ENCODE data around the gene GOLGA8Q.
"Not testable (repeated sequence)": the region's sequence is repeated elsewhere in the genome, so short reads cannot be mapped to it uniquely, and the experiment has no call there.

The GOLGA8Q gene, protein sequence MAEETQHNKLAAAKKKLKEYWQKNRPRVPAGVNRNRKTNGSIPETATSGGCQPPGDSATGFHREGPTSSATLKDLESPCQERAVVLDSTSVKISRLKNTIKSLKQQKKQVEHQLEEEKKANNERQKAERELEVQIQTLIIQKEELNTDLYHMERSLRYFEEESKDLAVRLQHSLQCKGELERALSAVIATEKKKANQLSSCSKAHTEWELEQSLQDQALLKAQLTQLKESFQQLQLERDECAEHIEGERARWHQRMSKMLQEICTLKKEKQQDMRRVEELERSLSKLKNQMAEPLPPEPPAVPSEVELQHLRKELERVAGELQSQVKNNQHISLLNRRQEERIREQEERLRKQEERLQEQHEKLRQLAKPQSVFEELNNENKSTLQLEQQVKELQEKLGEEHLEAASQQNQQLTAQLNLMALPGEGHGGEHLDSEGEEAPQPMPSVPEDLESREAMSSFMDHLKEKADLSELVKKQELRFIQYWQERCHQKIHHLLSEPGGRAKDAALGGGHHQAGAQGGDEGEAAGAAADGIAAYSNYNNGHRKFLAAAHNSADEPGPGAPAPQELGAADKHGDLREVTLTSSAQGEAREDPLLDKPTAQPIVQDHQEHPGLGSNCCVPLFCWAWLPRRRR

DNA sequence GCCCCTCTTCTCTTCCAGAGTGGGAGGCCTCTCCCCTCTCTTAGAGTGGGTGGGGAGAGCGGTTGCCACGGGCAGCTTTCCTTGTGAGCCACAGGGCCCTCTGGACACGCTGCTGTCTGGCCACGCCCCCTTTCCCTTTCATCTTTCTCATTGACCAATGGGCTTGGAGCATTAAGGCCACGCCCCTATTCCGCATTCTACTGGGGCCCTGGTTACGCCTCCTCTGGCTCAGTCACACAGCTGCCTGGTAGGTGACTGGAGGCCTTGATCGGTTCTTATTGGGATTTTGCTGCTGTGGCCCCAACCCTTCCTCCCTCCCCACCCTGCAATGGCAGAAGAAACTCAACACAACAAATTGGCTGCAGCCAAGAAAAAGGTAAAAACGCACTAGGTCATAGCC is at the start of gene GOLGA8Q:
Gene GOLGA8Q, plus strand, starts transcription at position 301 of the 400 bp plus-strand sequence. Its CDS starts 28 bp downstream, at position 329.
- H3K4me1 ChIP-seq; H3K9me3 ChIP-seq; H3K4me3 ChIP-seq; H3K36me3 ChIP-seq; intact Hi-C loops (cut with DNase I; ENCODE audit: low total_unique reads); H3K27me3 ChIP-seq; DNase-seq; H3K27ac ChIP-seq: not testable (repeated sequence)

DNA sequence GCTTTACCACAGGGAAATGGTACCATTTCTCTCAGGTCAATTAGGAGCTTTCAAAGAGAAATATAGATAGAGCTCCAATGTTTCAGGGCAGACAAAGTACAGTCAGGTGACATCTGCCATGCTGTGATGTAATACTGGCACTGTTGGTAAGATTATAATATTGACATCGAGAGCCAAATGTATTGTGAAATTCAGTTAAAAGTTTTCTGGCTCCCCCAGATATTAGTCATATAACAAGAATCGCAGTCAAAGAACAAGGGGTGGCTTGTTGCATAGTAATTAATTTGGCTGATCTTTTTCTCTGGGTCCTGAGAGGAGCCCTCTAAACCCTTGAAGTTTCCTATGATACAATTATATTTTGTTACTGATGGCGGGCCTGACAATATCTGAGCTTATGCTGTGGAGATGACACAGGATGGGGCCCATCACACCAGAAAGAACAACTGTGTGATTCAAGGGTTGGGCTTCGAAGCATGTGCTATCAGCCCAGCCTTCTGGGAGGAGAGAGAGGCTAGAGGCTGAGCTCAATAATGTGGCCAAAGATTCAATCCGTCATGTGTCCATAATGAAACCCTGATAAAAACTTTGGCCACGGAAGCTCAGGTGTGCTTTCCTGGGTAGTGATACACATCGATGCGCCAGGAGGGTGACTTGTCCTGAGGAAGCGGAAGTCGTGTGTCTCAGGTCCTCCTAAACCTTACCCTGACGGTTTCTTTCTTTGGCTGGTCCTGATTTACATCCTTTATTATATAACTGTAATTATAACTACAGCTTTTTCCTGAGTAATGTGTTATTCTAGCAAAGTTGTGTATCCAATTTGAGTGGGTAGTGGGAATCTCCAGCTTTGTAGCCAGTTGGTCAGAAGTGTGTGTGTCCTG is 48.7 kb upstream of the GOLGA8Q start:
- H3K36me3 ChIP-seq; H3K9me3 ChIP-seq; H3K4me3 ChIP-seq; intact Hi-C loops (cut with DNase I; ENCODE audit: low total_unique reads); H3K27ac ChIP-seq; DNase-seq; H3K27me3 ChIP-seq; H3K4me1 ChIP-seq: not testable (repeated sequence)

DNA sequence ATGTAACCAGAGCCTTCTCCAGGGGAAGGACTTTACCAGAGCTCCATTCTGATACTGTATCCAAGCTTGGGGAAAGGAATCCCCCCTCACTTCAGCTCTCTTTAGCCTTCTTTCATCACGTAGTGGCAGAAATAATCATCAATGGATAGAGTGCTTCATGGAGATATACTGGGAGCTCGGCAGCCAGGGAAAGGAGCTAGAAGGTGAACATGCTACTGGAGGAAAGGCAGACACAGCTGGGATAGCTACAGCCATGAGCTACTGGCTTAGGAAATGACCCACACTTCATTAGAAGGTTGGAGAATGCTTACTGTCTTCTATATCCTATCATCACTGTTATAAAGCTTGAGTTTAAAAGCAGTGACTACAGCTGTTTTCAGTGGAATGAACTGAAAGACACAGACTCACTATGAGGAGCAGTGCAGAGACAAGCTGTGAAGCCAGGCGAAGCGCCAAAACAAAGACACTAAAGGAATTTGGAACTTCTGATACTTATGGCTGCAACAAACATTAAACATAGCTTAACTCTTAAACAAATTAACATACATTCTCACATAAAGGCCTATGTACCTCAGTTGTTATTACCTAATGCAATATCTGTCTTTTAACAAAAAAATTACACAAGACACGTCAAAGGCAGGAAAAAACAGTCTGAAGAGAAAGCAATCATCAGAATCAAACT is 47.5 kb upstream of the GOLGA8Q start:
- H3K4me3 ChIP-seq; H3K4me1 ChIP-seq; H3K36me3 ChIP-seq; H3K9me3 ChIP-seq; DNase-seq; H3K27ac ChIP-seq; H3K27me3 ChIP-seq; intact Hi-C loops (cut with DNase I; ENCODE audit: low total_unique reads): not testable (repeated sequence)

DNA sequence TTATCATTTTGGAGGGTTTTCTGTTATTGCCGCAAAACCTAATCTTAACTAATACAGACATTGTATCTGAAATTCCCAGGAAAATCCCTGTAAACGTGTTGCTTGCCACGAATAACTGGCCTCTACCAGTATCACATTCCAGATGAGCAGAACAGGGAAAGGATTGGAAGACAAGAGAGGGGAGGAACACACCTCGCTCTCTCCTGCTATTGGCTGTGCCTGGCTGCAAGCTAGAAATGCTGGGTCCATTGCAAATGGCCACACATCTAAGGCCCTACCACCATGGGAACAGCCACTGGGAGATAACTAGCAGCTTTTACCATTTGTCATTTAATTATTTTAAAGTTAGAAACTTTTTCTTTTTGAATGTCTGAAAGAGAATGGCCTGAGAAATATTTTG is 37.3 kb upstream of the GOLGA8Q start:
- H3K36me3 ChIP-seq; H3K27me3 ChIP-seq; H3K27ac ChIP-seq; H3K4me3 ChIP-seq; H3K4me1 ChIP-seq; H3K9me3 ChIP-seq; intact Hi-C loops (cut with DNase I; ENCODE audit: low total_unique reads); DNase-seq: not testable (repeated sequence)

DNA sequence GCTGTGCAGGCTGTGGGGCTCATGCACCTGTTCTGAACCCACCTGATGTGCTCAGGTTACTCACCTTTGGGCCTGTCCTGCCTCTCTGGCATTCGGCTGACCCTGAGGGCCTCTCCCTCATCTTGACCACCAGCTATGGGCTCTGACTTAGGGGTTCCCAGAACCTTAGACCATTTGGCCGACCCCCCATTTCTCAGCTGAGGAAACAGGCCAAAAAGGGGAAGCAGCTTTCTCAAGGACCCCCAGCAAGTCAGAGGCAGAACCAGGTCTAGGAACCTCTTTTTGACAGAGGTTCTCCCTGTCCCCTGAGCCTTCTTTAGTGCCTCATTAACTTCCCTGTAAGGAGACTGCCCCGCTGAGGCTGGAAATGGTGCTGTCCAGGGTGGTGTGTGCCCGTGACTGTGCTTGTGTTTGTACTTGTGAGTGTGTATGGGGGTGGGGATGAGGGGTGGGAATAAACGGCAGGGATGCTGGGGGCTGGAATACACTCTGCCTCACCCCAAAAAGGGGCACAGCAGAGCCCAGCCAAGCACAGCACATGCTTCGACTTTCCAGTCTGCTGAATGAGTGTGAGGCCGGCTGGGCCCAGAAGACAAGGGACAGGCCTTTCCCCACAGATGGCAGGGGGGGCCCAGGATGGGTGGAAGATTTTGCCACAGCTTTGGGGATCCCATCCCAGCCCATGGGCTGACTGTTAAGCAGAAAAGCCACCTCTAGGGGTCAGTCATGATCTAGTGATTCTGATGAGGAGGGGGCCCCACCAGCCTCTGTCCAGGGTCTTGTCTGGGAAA is 28.2 kb upstream of the GOLGA8Q start:
- H3K4me3 ChIP-seq; H3K36me3 ChIP-seq; H3K4me1 ChIP-seq; intact Hi-C loops (cut with DNase I; ENCODE audit: low total_unique reads); H3K27ac ChIP-seq; DNase-seq; H3K9me3 ChIP-seq; H3K27me3 ChIP-seq: not testable (repeated sequence)

DNA sequence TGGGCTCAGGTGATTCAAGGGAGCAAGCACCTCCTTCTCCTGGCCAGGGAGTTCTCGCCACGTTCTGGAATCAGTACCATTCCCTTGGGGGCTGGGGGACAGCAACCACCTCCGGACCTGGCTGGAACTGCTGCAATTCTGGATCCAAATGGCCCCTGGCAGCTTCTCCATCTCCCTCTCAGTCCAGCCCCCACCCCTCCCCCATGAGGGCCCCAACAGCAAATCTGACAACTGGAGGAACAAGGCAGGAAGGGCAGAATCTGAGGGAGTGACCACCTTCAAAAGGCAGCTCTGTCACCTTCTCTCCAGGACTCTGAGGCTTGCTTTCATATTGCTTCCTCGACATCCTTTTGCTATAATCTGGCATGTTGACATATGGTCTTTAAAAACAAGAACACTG is 25.9 kb upstream of the GOLGA8Q start:
- H3K4me3 ChIP-seq; H3K4me1 ChIP-seq; intact Hi-C loops (cut with DNase I; ENCODE audit: low total_unique reads); H3K27ac ChIP-seq; H3K36me3 ChIP-seq; DNase-seq; H3K9me3 ChIP-seq; H3K27me3 ChIP-seq: not testable (repeated sequence)

DNA sequence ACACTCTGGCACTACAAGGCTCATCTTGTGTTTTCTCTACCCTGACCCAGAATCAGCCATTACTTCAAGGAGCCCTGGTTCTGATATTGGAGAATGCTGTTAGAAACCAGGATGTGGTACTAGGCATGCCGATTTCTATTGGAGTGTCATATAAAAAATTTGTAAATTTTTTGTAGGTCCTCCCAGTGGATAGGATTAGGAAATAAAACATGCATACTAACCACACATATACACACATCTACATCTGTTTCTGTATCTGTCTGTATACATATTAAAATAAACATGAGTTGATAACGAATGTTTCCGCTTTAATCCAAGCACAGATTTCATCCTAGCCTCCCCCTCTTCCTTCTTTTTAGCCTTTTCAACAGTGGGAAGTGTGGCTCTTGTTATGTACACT is 22.8 kb upstream of the GOLGA8Q start:
- intact Hi-C loops (cut with DNase I; ENCODE audit: low total_unique reads); H3K27ac ChIP-seq; H3K9me3 ChIP-seq; DNase-seq; H3K27me3 ChIP-seq; H3K4me1 ChIP-seq; H3K36me3 ChIP-seq; H3K4me3 ChIP-seq: not testable (repeated sequence)

DNA sequence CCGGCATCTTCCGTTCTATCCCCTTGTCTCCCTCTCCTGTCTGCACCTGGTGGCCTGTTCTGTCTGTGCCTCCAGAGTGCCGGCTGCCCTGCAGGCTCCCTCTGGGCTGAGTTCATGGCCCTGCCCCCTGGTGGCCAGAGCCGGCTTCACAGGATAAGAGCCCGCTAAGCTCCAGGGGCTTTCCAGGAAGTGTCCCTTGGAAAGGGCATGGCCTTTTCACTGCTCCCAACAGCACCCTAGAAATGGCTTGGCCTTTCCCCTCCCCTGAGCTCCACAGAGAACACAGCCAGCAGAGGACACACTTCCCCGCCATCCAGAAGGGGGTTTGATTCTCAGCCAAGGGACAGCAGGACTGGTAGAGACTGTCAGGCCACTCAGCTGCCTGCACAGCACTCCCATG is 15.1 kb downstream of the GOLGA8Q start:
- not testable (repeated sequence) for DNase-seq, H3K9me3 ChIP-seq

DNA sequence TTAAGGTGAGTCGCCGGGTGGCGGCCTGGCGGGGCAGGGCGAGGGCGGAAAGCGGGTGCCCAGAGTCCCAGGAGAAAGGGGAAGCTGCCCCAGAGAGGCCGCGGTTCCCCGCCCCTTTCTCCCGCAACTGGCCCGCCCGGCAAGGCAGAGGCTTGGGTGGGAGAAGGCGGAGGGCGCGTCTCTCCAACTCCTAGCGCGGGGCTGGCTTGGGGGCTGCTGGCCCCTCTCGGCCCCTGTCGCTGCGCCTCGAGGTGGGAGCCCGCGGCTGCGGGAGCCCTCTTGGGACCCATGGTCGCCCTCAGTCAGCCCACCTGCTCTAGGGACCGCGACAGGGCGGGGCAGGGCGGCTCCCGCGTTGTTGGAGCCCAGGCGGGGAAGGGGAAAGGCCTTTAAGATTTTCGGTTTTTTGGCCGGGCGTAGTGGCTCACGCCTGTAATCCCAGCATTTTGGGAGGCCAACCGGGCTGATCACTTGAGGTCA is 21.2 kb downstream of the GOLGA8Q start:
- H3K4me1 ChIP-seq; H3K27ac ChIP-seq; H3K27me3 ChIP-seq; H3K36me3 ChIP-seq; DNase-seq; H3K9me3 ChIP-seq; H3K4me3 ChIP-seq; intact Hi-C loops (cut with DNase I; ENCODE audit: low total_unique reads): not testable (repeated sequence)

More for the DNA sequence above, 15.1 kb downstream of the GOLGA8Q start:
- H3K27ac ChIP-seq; H3K27me3 ChIP-seq; H3K4me3 ChIP-seq; H3K4me1 ChIP-seq; intact Hi-C loops (cut with DNase I; ENCODE audit: low total_unique reads); H3K36me3 ChIP-seq: not testable (repeated sequence)

DNA sequence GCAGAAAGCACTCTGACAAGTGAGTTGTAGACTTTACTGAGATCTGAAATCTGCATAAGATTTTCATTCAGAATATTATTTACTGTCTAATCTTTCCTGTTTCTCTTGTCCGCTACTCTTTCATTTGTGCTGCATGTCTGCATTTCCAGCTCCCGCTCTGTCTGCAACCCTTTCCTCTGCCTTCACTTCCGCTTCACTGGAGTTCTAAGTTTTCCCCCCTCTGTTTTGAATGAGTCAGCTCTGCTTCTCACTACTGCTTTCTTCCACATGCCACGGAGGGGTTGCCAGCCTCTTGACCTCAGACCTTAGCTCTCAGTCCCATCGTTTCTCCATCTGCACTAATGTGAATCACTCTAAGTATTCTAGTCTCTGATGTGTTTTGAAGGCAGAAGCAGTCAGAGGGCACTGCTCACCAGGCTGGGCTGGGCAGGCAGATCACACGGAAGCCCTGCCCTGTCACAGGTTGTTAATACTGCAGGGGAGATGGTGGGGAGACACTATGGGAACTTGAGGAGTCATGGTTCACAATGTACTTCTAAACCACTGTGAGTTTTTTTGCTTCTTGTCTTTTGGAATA is 27.6 kb downstream of the GOLGA8Q start:
- H3K27me3 ChIP-seq; H3K36me3 ChIP-seq; H3K4me1 ChIP-seq; intact Hi-C loops (cut with DNase I; ENCODE audit: low total_unique reads); H3K4me3 ChIP-seq; H3K9me3 ChIP-seq; DNase-seq; H3K27ac ChIP-seq: not testable (repeated sequence)

DNA sequence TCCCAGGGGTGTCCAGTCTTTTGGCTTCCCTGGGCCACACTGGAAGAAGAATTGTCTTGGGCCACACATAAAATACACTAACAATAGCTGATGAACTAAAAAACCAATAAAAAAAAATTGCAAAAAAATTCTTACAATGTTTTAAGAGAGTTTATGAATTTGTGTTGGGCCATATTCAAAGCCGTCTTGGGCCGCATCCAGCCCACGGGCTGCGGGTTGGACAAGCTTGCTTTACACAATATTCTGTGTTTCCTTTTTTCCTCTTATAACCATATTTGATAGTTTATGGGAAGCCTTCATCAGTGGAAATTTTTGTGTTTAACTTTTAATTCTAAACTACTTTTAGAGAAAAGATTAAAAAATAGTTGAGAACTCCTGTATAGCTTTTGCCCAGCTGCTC is 28.9 kb downstream of the GOLGA8Q start:
- H3K27ac ChIP-seq; H3K27me3 ChIP-seq; H3K4me1 ChIP-seq; DNase-seq; H3K36me3 ChIP-seq; H3K9me3 ChIP-seq; intact Hi-C loops (cut with DNase I; ENCODE audit: low total_unique reads); H3K4me3 ChIP-seq: not testable (repeated sequence)

Data from tibial artery (tissue), 4 donors.